Measurements from ENCODE around the gene FN1. TPM values are rescaled to one million over a fixed set of nuclear protein-coding genes. Genes with fewer than 3 reads are reported as not detected.

The FN1 gene
- total and polyA plus RNA-seq, 2 donors (not counting 3 experiments of a cell fraction or from before 2014, with no cell fraction given): 3,221 to 3,740 TPM

DNA sequence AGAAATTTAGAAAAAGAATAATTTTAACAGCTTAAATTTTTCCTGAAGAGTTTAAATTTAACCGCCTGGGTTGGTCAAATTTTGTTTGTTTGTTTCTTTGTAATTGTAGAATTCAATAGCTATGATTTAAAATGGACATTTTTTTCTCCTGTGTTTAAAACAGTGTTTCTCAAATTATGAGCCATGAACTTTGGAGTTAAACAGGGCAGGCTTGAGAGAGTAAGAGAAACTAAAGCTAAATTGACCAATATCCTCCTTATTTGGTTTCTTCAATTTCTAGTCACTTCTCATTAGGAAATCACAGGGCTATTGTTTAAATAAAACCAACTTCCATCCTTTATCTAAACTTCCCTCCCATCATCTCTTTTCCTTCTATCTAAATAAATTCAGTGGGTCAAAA, 21.9 kb downstream of the FN1 start:
- Histone ChIP-seq H3K79me2 (ENCODE audit: control insufficient read depth, insufficient read depth, low read length) (peaks cover 17% of the 10 kb centered on the region), H3K9me1 (replicated peaks; ENCODE audit: control insufficient read depth, extremely low read depth, insufficient read depth, low read length) (no peaks in the 10 kb centered on the region), H2AFZ (ENCODE audit: low read depth, low read length) (no peak overlapping the region), H3K4me3 (replicated peaks in 1 of 3; ENCODE audit: insufficient read depth in 1 of 3, low read depth in 1 of 3, low read length in 3 of 3) (no peak overlapping the region), H3K9ac (replicated peaks; ENCODE audit: extremely low read depth, insufficient read depth, low read length) (no peak overlapping the region), H3K9me3 (replicated peaks; ENCODE audit: control insufficient read depth, insufficient read depth, low read length) (no peaks in the 10 kb centered on the region), H3K27me3 (ENCODE audit: control insufficient read depth in 2 of 2, insufficient read depth in 2 of 2, low read length in 2 of 2) (no peaks in the 10 kb centered on the region), H3K36me3 (ENCODE audit: control insufficient read depth in 2 of 2, extremely low read depth in 1 of 2, insufficient read depth in 2 of 2, low read length in 2 of 2) (peaks cover 30 to 67% of the 10 kb centered on the region in 2 experiments), H3K4me1 (ENCODE audit: control insufficient read depth, extremely low read depth, insufficient read depth, low read length) (peaks cover 47% of the 10 kb centered on the region), H3K27ac (ENCODE audit: insufficient read depth, low read depth, low read length) (no peak overlapping the region), H3K4me2 (ENCODE audit: insufficient read depth, low read length) (no peak overlapping the region), H4K20me1 (replicated peaks; ENCODE audit: control insufficient read depth, extremely low read depth, insufficient read depth, low read length) (no peaks in the 10 kb centered on the region)
- FAIRE-seq (no peak), DNase-seq (ENCODE audit: low read depth, low spot score) (no peak)
- dilution Hi-C loops (cut with MboI; ENCODE audit: extremely low pct_ligation_motif_present, low sequenced_read_pairs) (no loop called here), intact Hi-C loops (cut with micrococcal nuclease) (no loop called here)
- ChIA-PET CTCF (interaction anchor here (1.1 kb wide), 1 partner anchor 517 kb away, joined by 3 read pairs; no protein-coding TSS in a partner anchor), POLR2A (interaction anchor here (0.7 kb wide), 1 partner anchor 9 kb away, joined by 3 read pairs; no protein-coding TSS in a partner anchor)
- no TSS peak for BruUV-seq (replicated peaks)
- TF ChIP-seq GATA2 (IDR thresholded peaks at IDR 0.05; ENCODE audit: insufficient read depth, insufficient read length, low read depth, low read length) (no peak), JUN (IDR thresholded peaks at IDR 0.05; ENCODE audit: borderline replicate concordance, insufficient read depth, insufficient read length, low read depth) (no peak), FOS (IDR thresholded peaks at IDR 0.05; ENCODE audit: borderline replicate concordance, insufficient read depth, low read length) (no peak), EZH2 (IDR thresholded peaks at IDR 0.05; ENCODE audit: borderline replicate concordance, low read depth, low read length, severe bottlenecking) (no peak), POLR2AphosphoS5 (IDR thresholded peaks at IDR 0.05; ENCODE audit: insufficient read depth, low read depth, low read length) (no peak)
- TF ChIP-seq, protein P1, sequence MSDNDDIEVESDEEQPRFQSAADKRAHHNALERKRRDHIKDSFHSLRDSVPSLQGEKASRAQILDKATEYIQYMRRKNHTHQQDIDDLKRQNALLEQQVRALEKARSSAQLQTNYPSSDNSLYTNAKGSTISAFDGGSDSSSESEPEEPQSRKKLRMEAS (IDR thresholded peaks at IDR 0.05; ENCODE audit: insufficient read depth, insufficient read length): no peak
- TF ChIP-seq, protein P2, sequence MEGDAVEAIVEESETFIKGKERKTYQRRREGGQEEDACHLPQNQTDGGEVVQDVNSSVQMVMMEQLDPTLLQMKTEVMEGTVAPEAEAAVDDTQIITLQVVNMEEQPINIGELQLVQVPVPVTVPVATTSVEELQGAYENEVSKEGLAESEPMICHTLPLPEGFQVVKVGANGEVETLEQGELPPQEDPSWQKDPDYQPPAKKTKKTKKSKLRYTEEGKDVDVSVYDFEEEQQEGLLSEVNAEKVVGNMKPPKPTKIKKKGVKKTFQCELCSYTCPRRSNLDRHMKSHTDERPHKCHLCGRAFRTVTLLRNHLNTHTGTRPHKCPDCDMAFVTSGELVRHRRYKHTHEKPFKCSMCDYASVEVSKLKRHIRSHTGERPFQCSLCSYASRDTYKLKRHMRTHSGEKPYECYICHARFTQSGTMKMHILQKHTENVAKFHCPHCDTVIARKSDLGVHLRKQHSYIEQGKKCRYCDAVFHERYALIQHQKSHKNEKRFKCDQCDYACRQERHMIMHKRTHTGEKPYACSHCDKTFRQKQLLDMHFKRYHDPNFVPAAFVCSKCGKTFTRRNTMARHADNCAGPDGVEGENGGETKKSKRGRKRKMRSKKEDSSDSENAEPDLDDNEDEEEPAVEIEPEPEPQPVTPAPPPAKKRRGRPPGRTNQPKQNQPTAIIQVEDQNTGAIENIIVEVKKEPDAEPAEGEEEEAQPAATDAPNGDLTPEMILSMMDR (IDR thresholded peaks at IDR 0.05; ENCODE audit: extremely low read depth in 1 of 2, insufficient read depth in 1 of 2, low read depth in 1 of 2, low read length in 2 of 2): no peak

All from endothelial cell of umbilical vein (primary cell).